Panc1 (cell line): ENCODE measurements around the gene GPBP1L1.

Source experiments
- CTCF ChIP-seq: fragments of 450-650 bp; IDR thresholded peaks from 2 replicates; pipeline ENCODE4 v1.5.1; 2017; ENCODE audit warnings: mild to moderate bottlenecking
- POLR2AphosphoS5 ChIP-seq: IDR thresholded peaks from 2 replicates; pipeline ENCODE4 v1.6.1; 2012; ENCODE audit warnings: mild to moderate bottlenecking, low read depth, low read length, moderate library complexity
- SIN3A ChIP-seq: IDR thresholded peaks from 2 replicates; pipeline ENCODE4 v1.6.1; 2012; ENCODE audit warnings: low read depth, mild to moderate bottlenecking, low read length, moderate library complexity, borderline replicate concordance; ENCODE audit not compliant: insufficient read depth
- TCF7L2 ChIP-seq: IDR thresholded peaks from 2 replicates; pipeline ENCODE4 v1.6.1; 2011; ENCODE audit warnings: mild to moderate bottlenecking, low read depth, low read length, inconsistent platforms
- TF ChIP-seq, protein P1 (sequence below), 2 experiments: IDR thresholded peaks; 2 replicates each; pipeline ENCODE4 v1.6.1; 2011 to 2012; ENCODE audit warnings: low read depth in 2 of 2, control low read depth in 1 of 2, low read length in 1 of 2, mild to moderate bottlenecking in 1 of 2, moderate library complexity in 1 of 2; ENCODE audit not compliant: insufficient read depth in 1 of 2

- TF ChIP-seq CTCF = no peak
- TF ChIP-seq POLR2AphosphoS5 = no peak
- TF ChIP-seq SIN3A = no peak
- TF ChIP-seq, protein P1, sequence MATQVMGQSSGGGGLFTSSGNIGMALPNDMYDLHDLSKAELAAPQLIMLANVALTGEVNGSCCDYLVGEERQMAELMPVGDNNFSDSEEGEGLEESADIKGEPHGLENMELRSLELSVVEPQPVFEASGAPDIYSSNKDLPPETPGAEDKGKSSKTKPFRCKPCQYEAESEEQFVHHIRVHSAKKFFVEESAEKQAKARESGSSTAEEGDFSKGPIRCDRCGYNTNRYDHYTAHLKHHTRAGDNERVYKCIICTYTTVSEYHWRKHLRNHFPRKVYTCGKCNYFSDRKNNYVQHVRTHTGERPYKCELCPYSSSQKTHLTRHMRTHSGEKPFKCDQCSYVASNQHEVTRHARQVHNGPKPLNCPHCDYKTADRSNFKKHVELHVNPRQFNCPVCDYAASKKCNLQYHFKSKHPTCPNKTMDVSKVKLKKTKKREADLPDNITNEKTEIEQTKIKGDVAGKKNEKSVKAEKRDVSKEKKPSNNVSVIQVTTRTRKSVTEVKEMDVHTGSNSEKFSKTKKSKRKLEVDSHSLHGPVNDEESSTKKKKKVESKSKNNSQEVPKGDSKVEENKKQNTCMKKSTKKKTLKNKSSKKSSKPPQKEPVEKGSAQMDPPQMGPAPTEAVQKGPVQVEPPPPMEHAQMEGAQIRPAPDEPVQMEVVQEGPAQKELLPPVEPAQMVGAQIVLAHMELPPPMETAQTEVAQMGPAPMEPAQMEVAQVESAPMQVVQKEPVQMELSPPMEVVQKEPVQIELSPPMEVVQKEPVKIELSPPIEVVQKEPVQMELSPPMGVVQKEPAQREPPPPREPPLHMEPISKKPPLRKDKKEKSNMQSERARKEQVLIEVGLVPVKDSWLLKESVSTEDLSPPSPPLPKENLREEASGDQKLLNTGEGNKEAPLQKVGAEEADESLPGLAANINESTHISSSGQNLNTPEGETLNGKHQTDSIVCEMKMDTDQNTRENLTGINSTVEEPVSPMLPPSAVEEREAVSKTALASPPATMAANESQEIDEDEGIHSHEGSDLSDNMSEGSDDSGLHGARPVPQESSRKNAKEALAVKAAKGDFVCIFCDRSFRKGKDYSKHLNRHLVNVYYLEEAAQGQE (IDR thresholded peaks at IDR 0.05; ENCODE audit: insufficient read depth in 1 of 2, low read depth in 2 of 2, low read length in 1 of 2) = no peak
- TF ChIP-seq TCF7L2 = no peak
Measured at GRCh38 chr1:45656573-45657226, 29.6 kb downstream of the GPBP1L1 start.
